ENCODE results near the gene PCCA.

The PCCA gene

DNA sequence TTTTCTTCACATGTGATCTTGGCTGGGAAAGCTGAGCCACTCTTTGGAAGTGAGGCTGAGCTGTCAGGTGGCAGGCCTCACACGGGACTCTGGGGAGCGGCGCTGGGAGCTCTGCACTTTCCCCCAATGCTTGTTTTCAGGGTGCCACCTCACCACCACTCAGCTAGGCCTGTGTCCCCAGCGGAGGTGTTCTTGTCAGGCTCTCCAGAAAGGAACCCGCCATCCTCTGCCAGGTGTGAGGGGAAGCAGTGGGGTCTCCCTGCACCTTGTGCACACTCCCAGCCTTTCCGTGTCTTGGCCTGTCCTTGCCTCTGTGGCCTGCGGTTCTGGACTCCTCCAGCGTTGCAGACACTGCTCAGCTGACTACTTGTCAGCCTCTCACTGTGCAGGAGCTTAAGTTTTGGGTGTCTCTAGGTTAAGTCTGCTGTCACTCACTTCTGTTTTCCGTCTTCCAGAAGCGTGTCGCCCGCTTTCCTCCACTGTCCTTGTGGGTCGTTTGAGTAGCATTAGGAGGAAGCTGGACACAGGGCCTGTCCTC is 447.8 kb downstream of the PCCA start:
- no peaks in the 10 kb centered on the region for H3K27me3 Mint-ChIP-seq
- no peak for DNase-seq
- H3K36me3 Mint-ChIP-seq (ENCODE audit: low read depth): peaks cover under 1% of the 10 kb centered on the region
- no peak overlapping the region for H3K4me3 Mint-ChIP-seq
- H3K27ac Mint-ChIP-seq: no peak overlapping the region
- H3K9me3 Mint-ChIP-seq: no peaks in the 10 kb centered on the region
- peaks cover 27% of the 10 kb centered on the region for H3K4me1 Mint-ChIP-seq (ENCODE audit: low read depth)

DNA sequence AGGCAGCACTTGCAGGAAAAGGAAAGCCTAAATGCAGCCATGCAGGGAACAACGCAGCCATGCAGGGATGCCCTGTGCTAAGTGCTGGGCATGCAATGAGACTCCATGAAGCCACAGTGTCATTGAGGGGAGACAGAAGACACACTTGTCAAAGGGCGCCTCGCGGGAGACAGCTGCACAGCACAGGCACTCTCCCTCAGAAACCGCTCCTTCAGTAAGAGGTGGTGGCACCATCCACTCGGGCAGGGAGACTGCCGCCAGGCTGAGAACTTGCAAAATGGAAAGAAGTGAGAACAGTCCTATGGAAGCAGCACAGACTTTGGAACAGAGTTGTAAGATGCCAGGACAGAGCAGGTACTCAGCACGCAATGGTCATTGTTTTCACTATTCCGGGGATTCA is 448.6 kb downstream of the PCCA start:
- H3K4me1 Mint-ChIP-seq (ENCODE audit: low read depth): peaks cover 28% of the 10 kb centered on the region
- no peak overlapping the region for H3K4me3 Mint-ChIP-seq
- H3K27ac Mint-ChIP-seq: no peak overlapping the region
- H3K9me3 Mint-ChIP-seq: no peaks in the 10 kb centered on the region
- H3K27me3 Mint-ChIP-seq: no peaks in the 10 kb centered on the region
- H3K36me3 Mint-ChIP-seq (ENCODE audit: low read depth): no peaks in the 10 kb centered on the region
- DNase-seq: no peak

DNA sequence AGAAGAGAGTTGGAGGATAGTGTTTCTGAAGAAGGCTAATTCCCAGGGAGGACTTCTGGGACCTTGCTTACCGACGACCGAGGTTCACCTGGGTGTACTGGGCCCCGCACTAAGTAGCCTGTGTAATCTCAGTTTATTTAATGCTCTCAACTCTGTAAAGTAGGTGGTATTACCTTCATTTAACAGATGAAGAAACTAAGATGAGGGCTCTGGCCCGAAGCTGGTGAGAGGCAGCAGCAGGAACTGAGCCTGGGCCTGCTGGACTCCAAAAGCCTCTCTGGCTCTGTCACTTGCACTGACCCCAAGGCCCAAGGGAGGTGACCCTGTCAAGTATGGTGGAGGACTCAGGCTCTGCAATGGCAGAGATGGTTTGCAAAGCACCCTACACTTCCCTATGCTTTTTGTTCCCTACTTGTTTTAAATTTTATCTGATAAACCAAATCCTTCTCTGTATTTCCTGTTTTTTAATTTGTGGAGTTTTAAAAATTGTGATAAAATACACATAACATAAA is 449.1 kb downstream of the PCCA start:
- Mint-ChIP-seq H3K4me3 (no peak overlapping the region), H3K4me1 (ENCODE audit: low read depth) (peaks cover 32% of the 10 kb centered on the region), H3K9me3 (no peaks in the 10 kb centered on the region), H3K27ac (no peak overlapping the region), H3K27me3 (no peaks in the 10 kb centered on the region), H3K36me3 (ENCODE audit: low read depth) (no peaks in the 10 kb centered on the region)
- no peak for DNase-seq

DNA sequence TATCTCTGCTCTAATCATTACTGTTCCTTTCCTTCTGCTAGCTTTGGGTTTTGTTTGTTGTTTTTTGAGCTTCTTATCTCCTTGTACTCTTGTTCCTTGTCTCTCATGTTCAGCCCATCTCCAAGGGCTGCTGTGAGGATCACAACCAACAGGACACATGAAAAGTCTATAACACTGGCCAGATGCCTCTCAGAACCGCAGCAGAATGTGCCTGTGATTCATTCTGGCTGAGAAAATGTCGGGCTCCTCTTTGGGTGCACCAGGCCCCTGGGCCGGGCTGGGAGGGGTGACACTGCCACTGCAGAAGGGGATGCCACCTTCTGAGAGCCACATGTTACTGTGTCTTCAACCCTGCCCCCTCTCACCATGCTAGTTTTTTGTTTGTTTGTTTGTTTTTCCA is 451.7 kb downstream of the PCCA start:
- no peak for DNase-seq
- Mint-ChIP-seq H3K27ac (no peak overlapping the region), H3K9me3 (no peaks in the 10 kb centered on the region), H3K36me3 (ENCODE audit: low read depth) (no peaks in the 10 kb centered on the region), H3K4me1 (ENCODE audit: low read depth) (peaks cover 32% of the 10 kb centered on the region), H3K27me3 (no peaks in the 10 kb centered on the region), H3K4me3 (no peak overlapping the region)

DNA sequence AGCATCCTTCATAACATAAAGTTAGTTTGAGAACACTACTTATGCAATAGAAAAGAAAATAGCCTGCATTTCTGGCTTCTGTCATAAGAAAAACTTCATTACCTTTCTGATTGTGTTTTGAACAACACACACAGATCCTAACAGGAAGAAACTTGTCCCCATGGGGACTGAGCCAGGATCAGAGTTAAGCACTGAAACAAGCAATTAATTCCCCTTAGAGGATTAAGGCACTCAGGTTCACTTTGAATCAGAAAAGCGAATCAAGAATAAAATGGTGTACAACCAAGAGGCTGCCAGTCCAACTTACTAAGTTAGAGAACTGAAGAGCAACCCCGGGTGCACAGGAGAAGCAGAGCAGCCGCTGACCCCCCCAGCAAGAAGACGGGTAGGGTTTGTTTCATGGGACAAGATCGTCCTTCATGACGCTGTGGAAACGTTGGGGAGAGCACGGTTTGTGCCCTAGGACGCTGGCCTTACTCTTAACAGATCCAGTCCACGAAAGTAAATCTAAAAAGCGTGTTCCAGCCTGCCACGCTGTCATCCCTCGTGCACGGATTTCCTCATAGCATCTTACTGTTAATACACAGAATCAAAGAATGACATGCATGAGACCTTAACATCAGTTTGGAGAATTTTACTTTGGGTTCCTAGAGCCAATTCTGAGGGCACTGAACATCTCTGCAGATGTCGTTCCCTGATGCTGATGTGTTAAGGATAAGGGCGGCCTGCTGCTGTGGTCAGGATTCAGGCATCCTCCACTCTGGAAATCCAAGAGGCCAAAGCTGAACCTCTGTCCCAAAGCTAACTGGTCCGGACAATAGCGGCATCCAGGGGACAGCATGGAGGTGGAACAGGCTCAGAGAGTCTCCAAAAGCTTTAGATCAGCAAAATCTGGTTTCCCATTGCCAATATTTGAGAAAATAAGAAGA is 453.3 kb downstream of the PCCA start:
- Mint-ChIP-seq H3K4me3 (no peak overlapping the region), H3K9me3 (no peaks in the 10 kb centered on the region), H3K36me3 (ENCODE audit: low read depth) (no peaks in the 10 kb centered on the region), H3K4me1 (ENCODE audit: low read depth) (peaks cover 29% of the 10 kb centered on the region), H3K27ac (no peak overlapping the region), H3K27me3 (no peaks in the 10 kb centered on the region)
- DNase-seq: no peak

DNA sequence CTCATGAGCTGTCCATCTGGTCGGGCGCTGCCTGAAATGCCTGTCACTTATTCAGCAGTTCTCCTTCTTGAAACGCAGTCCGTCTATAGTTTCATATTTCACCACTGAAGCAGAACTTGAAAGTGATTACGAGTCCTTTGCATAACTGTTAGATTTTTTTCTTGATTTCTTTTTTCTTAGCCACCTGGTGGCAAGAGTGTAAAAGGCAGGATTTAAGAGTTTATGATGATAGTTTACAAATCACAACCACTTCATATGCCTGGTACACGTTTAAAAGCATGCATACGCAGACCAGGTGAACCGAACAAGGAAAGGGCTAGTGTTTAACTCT is 453.9 kb downstream of the PCCA start:
- DNase-seq: no peak
- H3K4me1 Mint-ChIP-seq (ENCODE audit: low read depth): peaks cover 23% of the 10 kb centered on the region
- no peaks in the 10 kb centered on the region for H3K36me3 Mint-ChIP-seq (ENCODE audit: low read depth)
- H3K4me3 Mint-ChIP-seq: no peak overlapping the region
- H3K9me3 Mint-ChIP-seq: no peaks in the 10 kb centered on the region
- no peaks in the 10 kb centered on the region for H3K27me3 Mint-ChIP-seq
- H3K27ac Mint-ChIP-seq: no peak overlapping the region

DNA sequence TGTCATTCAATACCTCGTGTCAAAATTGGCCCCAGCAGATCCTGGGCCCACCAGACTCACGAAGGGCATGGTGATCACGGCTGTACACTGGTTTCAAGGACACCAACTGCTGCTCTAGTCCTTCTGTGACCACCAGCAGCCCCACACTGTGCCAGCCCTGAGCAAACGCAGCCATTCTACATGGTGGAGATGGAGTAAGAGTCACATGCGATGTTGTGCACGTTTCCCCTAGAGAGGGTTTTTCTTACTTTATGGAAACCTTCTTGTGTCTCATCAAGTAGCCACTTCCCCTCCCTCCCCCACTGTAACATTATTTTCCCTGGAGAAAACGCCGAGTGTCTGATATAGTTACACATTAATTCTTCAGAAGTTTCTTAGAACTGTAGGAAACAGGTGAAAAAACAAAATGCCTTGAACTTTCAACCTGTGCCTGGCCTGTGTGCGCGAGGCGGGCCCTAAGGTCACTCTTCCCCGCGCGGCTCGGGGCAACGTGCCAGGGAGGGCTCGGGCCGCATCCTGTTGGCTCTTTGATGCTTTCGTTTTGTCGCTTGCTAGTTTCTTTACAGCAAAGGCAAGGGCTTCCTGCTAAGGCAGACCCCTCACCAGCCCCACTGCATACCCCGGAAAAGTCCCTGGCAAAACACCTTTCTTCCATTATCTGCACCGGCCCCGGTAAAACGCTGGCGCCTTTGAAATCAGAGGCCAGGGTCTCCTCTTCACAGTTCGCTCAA is 455.1 kb downstream of the PCCA start:
- no peak overlapping the region for H3K4me3 Mint-ChIP-seq
- H3K36me3 Mint-ChIP-seq (ENCODE audit: low read depth): no peaks in the 10 kb centered on the region
- H3K27ac Mint-ChIP-seq: no peak overlapping the region
- H3K4me1 Mint-ChIP-seq (ENCODE audit: low read depth): peaks cover 10% of the 10 kb centered on the region
- no peaks in the 10 kb centered on the region for H3K9me3 Mint-ChIP-seq
- H3K27me3 Mint-ChIP-seq: no peaks in the 10 kb centered on the region
- no peak for DNase-seq

DNA sequence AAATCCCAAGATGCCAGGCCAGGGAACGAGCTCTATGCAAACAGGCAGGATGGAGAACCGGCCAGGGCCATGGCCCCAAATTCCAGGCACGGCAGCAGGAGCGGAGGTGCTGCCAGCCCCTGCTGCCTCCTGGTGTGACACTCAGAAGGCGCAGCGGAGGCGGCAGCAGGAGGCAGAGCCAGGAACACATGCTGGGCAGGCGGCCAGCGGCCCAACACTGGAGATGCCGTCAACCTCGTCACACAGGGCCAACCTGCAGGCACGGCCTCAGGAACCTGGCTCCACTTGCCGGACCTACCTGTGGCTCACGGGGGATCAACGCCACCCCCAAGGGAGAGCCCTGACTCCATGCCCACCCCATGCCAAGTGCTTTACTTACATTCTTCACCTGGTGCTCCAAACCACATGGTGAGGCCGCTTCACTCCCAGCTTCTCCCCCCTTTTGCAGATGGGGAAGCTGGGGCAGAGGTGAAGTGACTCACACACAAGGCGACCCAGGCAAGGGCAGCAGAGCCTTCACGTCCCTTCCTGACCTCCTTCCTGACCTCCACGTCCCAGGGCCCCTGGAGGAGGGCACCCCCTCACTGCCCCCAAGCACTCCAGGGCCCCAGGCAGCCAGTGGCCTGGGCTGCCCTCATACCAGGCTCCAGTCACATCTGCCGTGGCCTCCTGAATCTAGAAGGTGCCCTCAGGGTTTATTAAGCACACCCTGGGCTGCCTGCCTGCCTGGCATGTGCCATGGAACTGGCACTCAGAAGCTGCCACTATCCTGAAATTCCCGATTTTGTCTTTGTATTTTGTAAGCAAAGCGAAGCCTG is 456.2 kb downstream of the PCCA start:
- no peaks in the 10 kb centered on the region for H3K9me3 Mint-ChIP-seq
- H3K4me3 Mint-ChIP-seq: no peak overlapping the region
- no peaks in the 10 kb centered on the region for H3K36me3 Mint-ChIP-seq (ENCODE audit: low read depth)
- no peak overlapping the region for H3K27ac Mint-ChIP-seq
- DNase-seq: no peak
- H3K27me3 Mint-ChIP-seq: no peaks in the 10 kb centered on the region
- H3K4me1 Mint-ChIP-seq (ENCODE audit: low read depth): peaks cover 6% of the 10 kb centered on the region

DNA sequence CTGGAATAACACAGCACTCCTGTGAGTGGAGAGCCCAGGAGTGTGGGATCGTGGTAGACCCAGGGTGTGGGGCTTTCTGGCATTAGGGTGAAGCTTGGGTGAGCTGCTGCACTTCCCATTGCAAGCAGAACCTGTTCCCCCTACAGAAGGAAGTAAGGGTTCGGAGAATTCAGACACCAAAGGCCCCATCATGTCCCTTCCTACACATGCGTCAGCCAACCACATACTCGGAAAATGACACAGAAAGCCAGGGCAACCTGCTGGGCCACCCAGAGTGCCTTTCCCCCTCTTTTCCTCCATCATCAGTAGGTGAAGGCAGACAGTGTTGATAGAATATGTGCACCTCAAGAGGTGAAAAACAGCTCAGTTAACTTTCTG is 456.8 kb downstream of the PCCA start:
- Mint-ChIP-seq H3K4me3 (no peak overlapping the region), H3K27ac (no peak overlapping the region), H3K36me3 (ENCODE audit: low read depth) (no peaks in the 10 kb centered on the region), H3K27me3 (no peaks in the 10 kb centered on the region), H3K9me3 (no peaks in the 10 kb centered on the region), H3K4me1 (ENCODE audit: low read depth) (peaks cover 6% of the 10 kb centered on the region)
- DNase-seq: no peak

DNA sequence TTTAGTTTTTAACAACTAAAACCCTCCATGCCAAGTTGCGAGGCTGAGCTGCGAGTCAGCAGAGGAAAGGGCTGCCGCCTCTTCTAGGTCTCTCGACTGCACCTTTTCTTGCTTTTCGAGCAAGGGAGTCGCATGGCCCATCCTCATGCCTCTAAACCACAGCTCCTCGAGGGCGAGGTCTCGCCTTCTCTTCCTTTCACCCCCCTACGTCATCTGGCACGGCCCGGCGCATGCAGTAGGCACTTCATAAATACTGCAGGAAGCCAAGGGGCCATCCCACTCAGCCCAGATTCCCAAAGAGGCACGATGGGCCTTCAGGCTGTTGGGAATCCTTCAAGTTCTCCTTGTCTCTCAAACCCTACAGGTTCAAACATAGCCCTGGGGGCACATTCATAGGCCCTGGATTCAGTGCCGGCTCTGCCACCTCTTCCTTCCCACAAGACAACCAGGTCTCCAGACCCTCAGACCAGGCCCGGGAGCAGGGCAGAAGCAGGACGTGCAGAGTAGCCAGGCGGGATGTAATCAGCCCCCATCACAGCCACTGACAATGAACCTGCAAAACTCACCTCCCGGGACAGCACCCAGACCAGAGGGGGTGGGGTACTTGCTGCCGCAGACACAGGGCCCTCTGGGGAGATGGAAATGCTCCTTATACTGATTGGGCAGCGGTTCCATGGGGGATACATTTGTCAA is 458.0 kb downstream of the PCCA start:
- Mint-ChIP-seq H3K27me3 (no peaks in the 10 kb centered on the region), H3K27ac (no peak overlapping the region), H3K9me3 (no peaks in the 10 kb centered on the region), H3K4me3 (no peak overlapping the region), H3K4me1 (ENCODE audit: low read depth) (peaks cover 6% of the 10 kb centered on the region), H3K36me3 (ENCODE audit: low read depth) (no peaks in the 10 kb centered on the region)
- no peak for DNase-seq

DNA sequence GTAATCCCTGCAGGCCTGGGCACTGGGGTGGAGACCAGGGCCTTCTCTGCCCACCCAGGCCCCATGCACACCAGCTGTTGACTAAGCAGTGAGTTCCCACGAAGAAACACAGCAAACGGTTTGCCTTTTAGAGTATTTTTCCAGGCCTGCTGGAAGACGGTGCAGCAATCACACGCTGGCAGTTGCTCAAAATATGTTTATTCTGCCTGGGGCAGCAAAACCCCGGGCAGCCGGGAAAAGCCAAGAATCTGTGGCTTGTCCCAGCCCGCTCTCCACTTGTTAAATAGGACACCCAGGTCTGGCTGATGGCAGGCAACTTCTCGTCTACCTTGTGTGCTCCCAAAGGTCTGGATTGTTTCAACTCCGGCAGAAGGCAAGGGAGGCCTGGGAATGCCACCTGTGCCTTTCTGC is 458.9 kb downstream of the PCCA start:
- Mint-ChIP-seq H3K36me3 (ENCODE audit: low read depth) (no peaks in the 10 kb centered on the region), H3K4me1 (ENCODE audit: low read depth) (peaks cover 2% of the 10 kb centered on the region), H3K27me3 (no peaks in the 10 kb centered on the region), H3K9me3 (no peaks in the 10 kb centered on the region), H3K27ac (no peak overlapping the region), H3K4me3 (no peak overlapping the region)
- DNase-seq: no peak

DNA sequence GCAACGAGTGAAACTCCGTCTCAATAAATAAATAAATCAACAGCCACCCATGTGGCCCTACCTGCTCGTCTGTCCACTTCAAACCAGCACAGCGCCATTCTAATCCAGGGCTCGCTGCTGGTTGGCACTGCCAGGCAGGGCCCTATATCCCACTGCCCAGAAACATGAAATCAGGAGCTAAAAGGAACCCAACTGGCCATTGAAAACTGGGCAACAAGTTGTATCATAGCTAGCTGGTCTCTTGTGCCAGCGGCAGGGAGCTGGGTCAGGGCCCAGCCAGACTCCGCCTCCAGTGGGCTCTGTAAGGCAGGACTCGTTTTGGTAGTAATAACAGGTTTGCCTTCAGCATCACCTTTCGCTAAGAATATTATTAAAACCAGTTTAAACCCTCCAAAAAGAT is 460.4 kb downstream of the PCCA start:
- no peak for DNase-seq
- H3K4me1 Mint-ChIP-seq (ENCODE audit: low read depth): no peaks in the 10 kb centered on the region
- H3K4me3 Mint-ChIP-seq: no peak overlapping the region
- peaks cover 3% of the 10 kb centered on the region for H3K36me3 Mint-ChIP-seq (ENCODE audit: low read depth)
- H3K9me3 Mint-ChIP-seq: no peaks in the 10 kb centered on the region
- no peaks in the 10 kb centered on the region for H3K27me3 Mint-ChIP-seq
- no peak overlapping the region for H3K27ac Mint-ChIP-seq

DNA sequence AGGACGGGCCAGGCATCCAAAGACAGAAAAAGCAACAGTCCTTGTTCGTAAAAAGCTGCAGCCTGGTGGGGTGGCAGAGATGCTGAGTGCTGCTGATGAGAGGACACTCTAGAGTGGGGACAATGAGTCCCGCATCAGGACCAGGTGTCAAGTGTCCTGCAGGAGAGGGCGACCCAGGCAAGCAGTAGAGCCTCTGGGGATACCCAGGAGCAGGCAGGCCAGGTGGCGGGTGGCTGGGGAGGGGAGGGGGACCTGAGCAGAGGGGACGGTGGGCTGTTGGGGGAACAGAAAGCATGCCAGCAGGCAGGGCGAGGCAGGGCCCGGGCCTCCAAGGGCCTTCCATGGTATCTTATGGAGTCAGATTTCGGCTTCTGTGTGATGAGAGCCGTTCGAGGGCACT is 463.9 kb downstream of the PCCA start:
- H3K36me3 Mint-ChIP-seq (ENCODE audit: low read depth): peaks cover 3% of the 10 kb centered on the region
- no peak overlapping the region for H3K27ac Mint-ChIP-seq
- no peak for DNase-seq
- no peak overlapping the region for H3K4me3 Mint-ChIP-seq
- no peaks in the 10 kb centered on the region for H3K27me3 Mint-ChIP-seq
- no peaks in the 10 kb centered on the region for H3K4me1 Mint-ChIP-seq (ENCODE audit: low read depth)
- H3K9me3 Mint-ChIP-seq: no peaks in the 10 kb centered on the region

DNA sequence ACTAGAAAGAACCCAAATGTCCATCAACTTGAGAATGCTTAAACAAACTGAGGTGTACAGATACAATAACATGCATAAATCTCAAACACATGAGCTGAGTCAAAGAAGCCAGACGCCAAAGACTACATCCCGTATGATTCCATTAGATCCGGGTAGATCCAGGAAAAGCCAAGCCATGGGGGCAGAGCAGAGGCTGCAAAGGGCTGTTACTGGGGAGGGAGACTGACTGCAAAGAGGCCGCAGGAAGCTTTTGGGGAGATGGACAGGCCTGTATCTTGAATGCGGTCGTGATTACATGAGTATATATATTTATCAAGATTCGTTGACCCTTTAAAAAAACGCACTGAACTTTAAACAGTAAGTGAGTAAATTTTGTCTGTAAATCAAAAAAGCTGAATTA is 471.0 kb downstream of the PCCA start:
- Mint-ChIP-seq H3K4me1 (ENCODE audit: low read depth) (no peaks in the 10 kb centered on the region), H3K27me3 (no peaks in the 10 kb centered on the region), H3K4me3 (no peak overlapping the region), H3K36me3 (ENCODE audit: low read depth) (no peaks in the 10 kb centered on the region), H3K27ac (no peak overlapping the region), H3K9me3 (no peaks in the 10 kb centered on the region)
- no peak for DNase-seq

Measured in activated T-cell treated with anti-CD3 and anti-CD28 coated beads, Interleukin-2, amount 50 U/mL, for 24 hours (primary cell).